Measurements from ENCODE around the gene FLACC1. TPM values are rescaled to one million over a fixed set of nuclear protein-coding genes. Genes with fewer than 3 reads are reported as not detected.
"Not testable (repeated sequence)": the region's sequence is repeated elsewhere in the genome, so short reads cannot be mapped to it uniquely, and the experiment has no call there.

FLACC1 gene
- total RNA-seq, 1 donor from 2014 or later: 0.26 TPM

- Histone ChIP-seq H3K27me3 (ENCODE audit: control insufficient read depth, insufficient read depth, low read length) (no peaks in the 10 kb centered on the region), H3K36me3 (ENCODE audit: control insufficient read depth, insufficient read depth, low read length) (no peaks in the 10 kb centered on the region), H3K4me3 (ENCODE audit: low read depth, low read length) (no peak overlapping the region)
- no peak for DNase-seq (ENCODE audit: low read depth)
- FAIRE-seq: no peak
- TF ChIP-seq CTCF (IDR thresholded peaks at IDR 0.05; ENCODE audit: insufficient read depth, low read length, severe bottlenecking): no peak
Observed at GRCh38 chr2:201246280-201246679, 110.9 kb downstream of the FLACC1 start.

DNA sequence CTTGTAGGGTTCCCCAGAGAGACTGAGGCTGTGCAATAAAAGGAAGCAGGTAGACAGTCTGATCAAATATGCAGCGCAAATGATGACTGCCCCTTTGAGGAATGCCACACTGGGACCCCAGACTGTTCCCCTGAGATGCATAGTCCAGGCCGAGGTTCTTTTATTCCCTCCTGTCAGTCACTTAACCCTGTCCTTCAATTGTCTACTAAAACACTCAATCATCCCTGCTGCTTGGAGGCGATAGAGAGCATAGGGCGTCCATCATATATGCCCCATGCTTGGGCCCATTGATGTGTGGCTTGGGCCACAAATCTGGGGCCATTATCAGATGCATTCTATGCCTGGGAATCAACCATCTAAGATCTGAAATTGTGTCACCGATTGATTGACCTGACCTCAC lies 112.3 kb downstream of the FLACC1 start:
- H3K36me3 ChIP-seq (ENCODE audit: control insufficient read depth, insufficient read depth, low read length): no peaks in the 10 kb centered on the region

DNA sequence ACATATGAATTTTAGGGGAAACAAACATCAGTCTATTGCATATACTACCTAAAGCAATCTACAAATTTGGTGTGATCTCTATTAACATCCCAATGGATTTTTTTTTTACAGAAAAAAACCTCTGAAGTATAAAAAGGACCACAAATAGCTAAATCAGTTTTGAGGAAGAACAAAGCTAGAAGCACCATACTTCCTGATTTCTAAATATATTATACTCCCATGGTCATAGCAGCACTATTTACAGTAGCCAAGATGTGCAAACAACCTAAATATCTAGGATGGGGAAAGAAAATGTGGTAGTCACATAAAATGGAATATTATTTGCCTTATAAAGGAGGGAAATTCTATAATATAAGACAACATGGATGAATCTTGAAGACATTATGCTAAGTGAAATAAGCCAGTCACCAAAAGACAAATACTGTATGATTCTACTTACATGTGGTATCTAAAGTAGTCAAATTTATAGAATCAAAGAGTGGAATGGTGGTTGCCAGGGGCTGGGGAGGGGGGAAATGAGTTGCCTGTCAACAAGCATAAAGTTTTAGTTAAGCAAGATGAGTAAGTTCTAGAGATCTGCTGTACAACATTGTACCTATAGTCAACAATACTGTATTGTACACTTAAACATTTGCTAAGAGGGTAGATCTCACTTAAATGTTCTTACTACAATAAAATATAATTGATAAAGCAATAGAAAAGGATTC lies 114.4 kb downstream of the FLACC1 start:
- no peaks in the 10 kb centered on the region for H3K27me3 ChIP-seq (ENCODE audit: control insufficient read depth, insufficient read depth, low read length)
- DNase-seq (ENCODE audit: low read depth): no peak
- H3K36me3 ChIP-seq (ENCODE audit: control insufficient read depth, insufficient read depth, low read length): no peaks in the 10 kb centered on the region
- no peak for FAIRE-seq
- no peak for TF ChIP-seq CTCF (IDR thresholded peaks at IDR 0.05; ENCODE audit: insufficient read depth, low read length, severe bottlenecking)
- H3K4me3 ChIP-seq (ENCODE audit: low read depth, low read length): no peak overlapping the region

More for the DNA sequence above, 112.3 kb downstream of the FLACC1 start:
- H3K27me3 ChIP-seq (ENCODE audit: control insufficient read depth, insufficient read depth, low read length): no peaks in the 10 kb centered on the region
- H3K4me3 ChIP-seq (ENCODE audit: low read depth, low read length): no peak overlapping the region
- DNase-seq (ENCODE audit: low read depth): no peak
- no peak for TF ChIP-seq CTCF (IDR thresholded peaks at IDR 0.05; ENCODE audit: insufficient read depth, low read length, severe bottlenecking)
- FAIRE-seq: no peak

DNA sequence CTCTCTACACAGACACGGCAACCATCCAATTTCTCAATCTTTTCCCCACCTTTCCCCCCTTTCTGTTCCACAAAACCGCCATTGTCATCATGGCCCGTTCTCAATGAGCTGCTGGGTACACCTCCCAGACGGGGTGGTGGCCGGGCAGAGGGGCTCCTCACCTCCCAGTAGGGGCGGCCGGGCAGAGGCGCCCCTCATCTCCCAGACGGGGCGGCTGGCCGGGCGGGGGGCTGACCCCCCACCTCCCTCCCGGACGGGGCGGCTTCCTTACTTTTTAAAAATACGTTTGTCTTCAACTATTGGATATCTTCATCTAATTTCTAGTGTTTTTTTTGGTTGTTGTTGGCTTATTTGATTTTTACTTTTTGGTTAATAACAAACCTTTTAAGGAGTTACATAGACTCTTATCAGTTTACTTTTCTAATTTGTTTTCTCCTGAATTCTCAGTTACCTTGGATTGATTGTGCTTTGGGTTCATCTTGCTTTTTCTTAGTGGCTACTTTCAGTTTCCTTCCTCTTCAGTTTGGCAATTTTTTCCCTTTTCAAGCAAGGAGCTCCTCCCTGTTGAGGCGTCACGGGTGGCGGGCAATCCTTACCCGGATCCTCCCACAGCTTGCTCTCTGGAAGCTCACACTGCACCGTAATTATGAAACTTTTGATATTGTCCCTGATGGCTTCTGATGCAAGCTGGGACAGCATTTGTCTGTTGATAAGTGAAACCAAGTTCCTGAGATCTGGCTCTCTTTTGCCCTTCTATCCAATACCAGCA lies 117.8 kb downstream of the FLACC1 start:
- H3K36me3 ChIP-seq (ENCODE audit: control insufficient read depth, insufficient read depth, low read length); FAIRE-seq; H3K27me3 ChIP-seq (ENCODE audit: control insufficient read depth, insufficient read depth, low read length); H3K4me3 ChIP-seq (ENCODE audit: low read depth, low read length); DNase-seq (ENCODE audit: low read depth): not testable (repeated sequence)

Other genes starting within 250 kb of the FLACC1 start
- 77.1 and 100 TPM in 2 replicates for gene CFLAR, start 241.2 kb downstream of the FLACC1 start, total RNA-seq
- 2.6 and 5.1 TPM in 2 replicates for gene CASP10, start 174.2 kb downstream of the FLACC1 start, total RNA-seq
- 20.9 and 27.6 TPM in 2 replicates for gene CASP8, start 96.8 kb downstream of the FLACC1 start, total RNA-seq
- 9.2 and 12.7 TPM in 2 replicates for gene TRAK2, start 94.1 kb upstream of the FLACC1 start, total RNA-seq
- gene STRADB, start 94.4 kb upstream of the FLACC1 start, total RNA-seq: 11.3 and 21.3 TPM in 2 replicates

Measured in bronchial epithelial cell (primary cell).